Heart left ventricle (tissue), 16 donors: Measurements from ENCODE around the gene SUPT4H1. TPM values are rescaled to one million over a fixed set of nuclear protein-coding genes. Genes with fewer than 3 reads are reported as not detected.
A peak's percentile ranks its signal among the peaks of the same experiment; 100 is the strongest.

ENCODE experiments used
- ATAC-seq, 4 donors: fragments of 200-7000 bp; cut with Tn5 transposase; one replicate each; pipeline ENCODE4 v1.9.1; 2020 to 2022; ENCODE audit warnings: moderate library complexity in 4 of 4, mild to moderate bottlenecking in 3 of 4, moderate number of reproducible peaks in 1 of 4
- DNase-seq, 5 donors: peaks; one replicate each; pipeline ENCODE4 v3.0.0-alpha.2; 2020
- H3K27ac ChIP-seq, 12 donors: fragments of 200-600 bp; sonication (generic) in 4 of 12; one replicate each; pipeline versions ENCODE4 v1.5.0 to v1.8.0; 2016 to 2022; ENCODE audit warnings: mild to moderate bottlenecking in 2 of 12
- H3K27me3 ChIP-seq, 9 donors: fragments of 200-600 bp; sonication (generic) in 2 of 9; one replicate each; pipeline versions ENCODE4 v1.5.1 to v1.8.0; 2016 to 2022; ENCODE audit warnings: mild to moderate bottlenecking in 3 of 9
- H3K36me3 ChIP-seq, 9 donors: fragments of 200-600 bp; sonication (generic) in 2 of 9; one replicate each; pipeline versions ENCODE4 v1.5.0 to v1.8.0; 2018 to 2022; ENCODE audit warnings: mild to moderate bottlenecking in 2 of 9
- H3K4me1 ChIP-seq, 12 donors: fragments of 200-600 bp; sonication (generic) in 4 of 12; one replicate each; pipeline versions ENCODE4 v1.5.0 to v1.8.0; 2016 to 2022; ENCODE audit warnings: mild to moderate bottlenecking in 3 of 12
- H3K4me3 ChIP-seq, 12 donors: fragments of 200-600 bp; sonication (generic) in 4 of 12; one replicate each; pipeline versions ENCODE4 v1.5.0 to v1.8.0; 2017 to 2022; ENCODE audit warnings: mild to moderate bottlenecking in 9 of 12, moderate library complexity in 4 of 12
- H3K9me3 ChIP-seq, 12 donors: fragments of 200-600 bp; sonication (generic) in 4 of 12; one replicate each; pipeline versions ENCODE4 v1.5.0 to v1.8.0; 2016 to 2022; ENCODE audit warnings: mild to moderate bottlenecking in 1 of 12
- POLR2A ChIP-seq, 2 donors: fragments of 450-650 bp; IDR thresholded peaks; one replicate each; pipeline ENCODE4 v1.6.1; 2017; ENCODE audit warnings: antibody characterized with exemption in 2 of 2, mild to moderate bottlenecking in 2 of 2, moderate library complexity in 2 of 2
- WGBS, 4 donors: extraction: QIAGEN DNeasy Blood & Tissue Kit in 2 of 4; methylation state at CpG; one replicate each; pipeline versions ENCODE4 v1.1.5 to v1.1.7; 2013 to 2018; 5-methylcytosine and 5-hydroxymethylcytosine counted together
- intact Hi-C, 10 donors: fragments of 100-400 bp; cut with DNase I; formaldehyde crosslinking; loops; one replicate each; pipeline versions ENCODE4 v1.11.1 to v1.14.2; 2022
- polyA plus RNA-seq, 2 donors: library from polyadenylated mRNA; stranded (reverse); fragments of 200-250 nt; gene quantifications; one replicate each; pipeline ENCODE4 v1.2.3, GENCODE V29; 2013
- total RNA-seq, 9 donors: library from RNA; depleted of rRNA in 2 of 9; stranded (reverse); fragments of >200 nt in 2 of 9; fragmentation: NEBNext Ultra II Directional in 3 of 9; extraction: Animal tissue kit (Norgen Biotek cat#: 25700) in 3 of 9; gene quantifications; one replicate each; pipeline versions ENCODE4 v1.1.0 to v1.2.4, GENCODE V29; 2016 to 2023
- TF ChIP-seq, protein P1 (sequence below), 12 donors: fragments of 200-600 bp; sonication (generic) in 4 of 12; IDR thresholded peaks; one replicate each; pipeline versions ENCODE4 v1.5.0 to v1.8.0; 2018 to 2022; ENCODE audit warnings: antibody characterized with exemption in 12 of 12, mild to moderate bottlenecking in 5 of 12
- donor health status: ischemic (EF 13 %, LVEDD 7.1; RV severe dilation, severe dysfunction).
- donor health status: healthy with polysubstance abuse.
- donor health status: DM: no; HTN: yes; CAD: no.
- donor health status: DM: no; HTN: no; CAD: no.
- donor health status: ischemic (EF 25% LVEDD 6.9; RV normal size, moderate dysfunction).
- donor health status: ischemic (EF 25% LVEDD 5.7; RV mildly dilated, moderate dysfunction).
- donor health status: healthy.
- donor health status: DM: yes; HTN: yes; CAD: no.
- donor health status: ischemic (EF 35%, LVEDD 5.7; RV mildly dilated, moderate dysfunction).
- donor health status: nonischemic (EF 11% LVEDD 7.7; RV severe dilation, severe dysfunction).
- donor health status: DM: yes; HTN: yes; CAD: no.
- donor health status: PGD.
- donor health status: ischemic (EF 29% LVEDD 5.4; RV normal size, mild dysfunction).
- donor health status: nonischemic (EF 23%, LVEDD 6.1; RV moderate dilation, normal function).

Gene SUPT4H1
- total and polyA plus RNA-seq, 11 donors = 44.1 to 92.7 (median 58.0) TPM

DNA sequence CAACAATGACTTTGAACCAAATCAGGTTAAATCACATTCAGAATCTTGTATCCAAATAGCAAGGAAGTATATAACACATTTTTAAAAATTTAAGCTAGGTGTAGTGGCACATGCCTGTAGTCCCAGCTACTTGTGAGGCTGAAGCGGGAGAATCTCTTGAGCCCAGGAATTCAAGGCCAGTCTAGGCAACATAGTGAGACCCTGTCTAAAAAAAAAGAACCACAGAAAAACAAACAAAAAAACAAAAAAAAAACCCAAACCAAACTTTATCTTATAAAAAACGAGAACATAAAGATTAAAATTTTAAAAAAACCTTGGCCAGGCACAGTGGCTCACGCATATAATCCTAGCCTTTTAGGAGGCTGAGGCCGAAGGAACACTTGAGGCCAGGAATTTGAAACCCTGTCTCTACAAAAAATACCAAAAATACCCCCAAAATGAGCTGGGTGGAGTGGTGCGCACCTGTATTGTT lies 11.6 kb downstream of the SUPT4H1 start:
- ATAC-seq (no peak), DNase-seq (no peak)
- peak overlapping the region in 2 of 12 donors; percentile 82 to 100 for H3K27ac ChIP-seq
- H3K9me3 ChIP-seq = no peaks in the 10 kb centered on the region
- peaks cover 0 to 21% (median 13%) of the 10 kb centered on the region in 9 donors for H3K36me3 ChIP-seq
- H3K4me3 ChIP-seq = peak overlapping the region in 1 of 12 donors; percentile 79
- peaks cover 0 to 93% (median 17%) of the 10 kb centered on the region in 12 donors for H3K4me1 ChIP-seq
- TF ChIP-seq POLR2A (IDR thresholded peaks at IDR 0.05) = no peak
- TF ChIP-seq, protein P1, sequence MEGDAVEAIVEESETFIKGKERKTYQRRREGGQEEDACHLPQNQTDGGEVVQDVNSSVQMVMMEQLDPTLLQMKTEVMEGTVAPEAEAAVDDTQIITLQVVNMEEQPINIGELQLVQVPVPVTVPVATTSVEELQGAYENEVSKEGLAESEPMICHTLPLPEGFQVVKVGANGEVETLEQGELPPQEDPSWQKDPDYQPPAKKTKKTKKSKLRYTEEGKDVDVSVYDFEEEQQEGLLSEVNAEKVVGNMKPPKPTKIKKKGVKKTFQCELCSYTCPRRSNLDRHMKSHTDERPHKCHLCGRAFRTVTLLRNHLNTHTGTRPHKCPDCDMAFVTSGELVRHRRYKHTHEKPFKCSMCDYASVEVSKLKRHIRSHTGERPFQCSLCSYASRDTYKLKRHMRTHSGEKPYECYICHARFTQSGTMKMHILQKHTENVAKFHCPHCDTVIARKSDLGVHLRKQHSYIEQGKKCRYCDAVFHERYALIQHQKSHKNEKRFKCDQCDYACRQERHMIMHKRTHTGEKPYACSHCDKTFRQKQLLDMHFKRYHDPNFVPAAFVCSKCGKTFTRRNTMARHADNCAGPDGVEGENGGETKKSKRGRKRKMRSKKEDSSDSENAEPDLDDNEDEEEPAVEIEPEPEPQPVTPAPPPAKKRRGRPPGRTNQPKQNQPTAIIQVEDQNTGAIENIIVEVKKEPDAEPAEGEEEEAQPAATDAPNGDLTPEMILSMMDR (IDR thresholded peaks at IDR 0.05) = no peak
- intact Hi-C loops = no loop called here
- 86 to 88% (median 87%) methylated on average over 5 of the region's 5 CpGs for WGBS, 4 donors
- H3K27me3 ChIP-seq = peaks cover 0 to 21% (median 0%) of the 10 kb centered on the region in 9 donors

- DNase-seq (no peak), ATAC-seq (no peak)
- H3K9me3 ChIP-seq = no peaks in the 10 kb centered on the region
- no peak for TF ChIP-seq POLR2A (IDR thresholded peaks at IDR 0.05)
- TF ChIP-seq, protein P1 (IDR thresholded peaks at IDR 0.05) = no peak
- intact Hi-C loops = no loop called here
- H3K36me3 ChIP-seq = peaks cover 0 to 15% (median 7%) of the 10 kb centered on the region in 9 donors
- H3K4me1 ChIP-seq = peaks cover 0 to 93% (median 17%) of the 10 kb centered on the region in 12 donors
- 90 to 94% (median 92%) methylated on average over 6 of the region's 6 CpGs for WGBS, 4 donors
- peak overlapping the region in 8 of 12 donors; percentile 4 to 79 (median 13) for H3K4me3 ChIP-seq
- H3K27me3 ChIP-seq = peaks cover 0 to 21% (median 0%) of the 10 kb centered on the region in 9 donors
- peak overlapping the region in 7 of 12 donors; percentile 30 to 100 (median 80) for H3K27ac ChIP-seq
Measured at GRCh38 chr17:58339755-58340404, 12.1 kb downstream of the SUPT4H1 start.

DNA sequence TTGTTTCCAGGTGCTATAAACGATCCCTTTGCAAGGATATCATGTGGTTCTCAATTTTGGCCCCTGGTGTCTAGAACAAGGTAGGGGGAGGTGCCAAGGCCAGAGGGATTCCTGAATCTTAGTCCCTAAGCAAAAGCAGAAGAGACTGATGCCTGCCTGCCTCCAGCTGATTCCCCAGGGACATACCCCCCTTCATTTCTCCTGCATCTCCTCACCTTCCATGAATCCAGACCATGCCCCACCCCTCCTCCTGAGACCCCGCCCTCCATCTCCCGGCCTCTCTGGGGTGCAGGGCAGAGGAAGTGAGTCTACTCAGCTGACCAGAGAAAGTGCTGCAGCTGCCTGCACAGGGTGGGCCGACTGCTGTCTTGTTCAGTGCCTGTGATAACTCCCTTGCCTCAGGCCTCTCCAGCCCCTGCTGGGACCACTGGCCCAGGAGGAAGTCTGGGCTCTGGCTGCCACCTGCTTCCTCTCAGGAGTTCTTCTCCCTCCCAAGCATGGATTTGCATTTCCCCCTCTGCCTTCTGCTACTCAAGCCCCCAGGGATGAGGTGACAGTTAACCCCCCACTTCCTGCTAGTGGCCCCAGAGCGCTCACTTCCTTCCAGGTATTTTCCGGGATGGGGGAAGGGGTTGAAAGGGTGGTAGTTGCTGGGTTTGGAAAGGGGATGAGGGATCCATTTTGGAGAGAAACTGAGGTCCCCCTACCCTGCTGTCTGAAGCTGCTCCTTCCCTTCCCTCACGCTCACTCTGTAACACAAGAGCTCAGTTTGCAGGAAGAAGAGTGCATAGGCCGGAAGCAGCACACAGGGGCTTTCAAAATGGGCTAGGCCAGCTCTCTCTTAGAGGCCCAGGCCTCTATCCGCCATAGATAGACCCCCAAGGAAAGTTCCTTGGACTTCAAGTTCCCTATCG lies 12.9 kb downstream of the SUPT4H1 start:
- Histone ChIP-seq H3K4me1 (peaks cover 0 to 91% (median 17%) of the 10 kb centered on the region in 12 donors), H3K36me3 (peaks cover 0 to 7% (median 0%) of the 10 kb centered on the region in 9 donors), H3K9me3 (no peaks in the 10 kb centered on the region), H3K4me3 (peak overlapping the region in 9 of 12 donors; percentile 3 to 79 (median 11)), H3K27ac (peak overlapping the region in 8 of 12 donors; percentile 11 to 100 (median 80)), H3K27me3 (peaks cover 0 to 21% (median 0%) of the 10 kb centered on the region in 9 donors)
- DNase-seq (peak; percentile 46 to 75 (median 63)), ATAC-seq (peak; percentile 44 to 68 (median 59))
- TF ChIP-seq, protein P1 (IDR thresholded peaks at IDR 0.05) = no peak
- peak in 1 of 2 donors; percentile 24 for TF ChIP-seq POLR2A (IDR thresholded peaks at IDR 0.05)
- intact Hi-C loops = no loop called here
- 46 to 52% (median 48%) methylated on average over 10 of the region's 10 CpGs for WGBS, 4 donors
